ENCODE results near the gene EFR3B. TPM values are rescaled to one million over a fixed set of nuclear protein-coding genes. Genes with fewer than 3 reads are reported as not detected.

EFR3B gene
- total and polyA plus RNA-seq, 9 donors: 0.36 to 4.5 (median 1.4) TPM

DNA sequence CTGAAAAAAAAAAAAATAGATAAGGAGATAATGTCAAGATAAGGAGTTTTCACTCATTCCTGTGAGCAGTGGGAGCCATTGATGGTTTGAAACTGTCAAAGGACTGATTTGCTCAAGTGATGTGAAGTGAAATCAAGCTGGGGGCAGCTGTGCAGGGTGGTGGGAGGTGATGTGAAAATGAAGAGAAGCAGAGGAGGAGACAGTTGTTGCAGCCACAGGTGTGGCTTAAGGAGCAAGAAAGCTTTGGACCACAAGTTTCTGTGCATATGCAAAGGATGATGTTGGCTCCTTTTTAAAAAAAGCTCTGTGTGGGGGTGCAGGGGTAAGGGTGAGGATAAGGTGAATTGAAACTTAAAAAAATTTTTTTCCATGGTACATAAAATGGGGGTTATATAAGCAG, 8.3 kb downstream of the EFR3B start:
- TF ChIP-seq, protein P1, sequence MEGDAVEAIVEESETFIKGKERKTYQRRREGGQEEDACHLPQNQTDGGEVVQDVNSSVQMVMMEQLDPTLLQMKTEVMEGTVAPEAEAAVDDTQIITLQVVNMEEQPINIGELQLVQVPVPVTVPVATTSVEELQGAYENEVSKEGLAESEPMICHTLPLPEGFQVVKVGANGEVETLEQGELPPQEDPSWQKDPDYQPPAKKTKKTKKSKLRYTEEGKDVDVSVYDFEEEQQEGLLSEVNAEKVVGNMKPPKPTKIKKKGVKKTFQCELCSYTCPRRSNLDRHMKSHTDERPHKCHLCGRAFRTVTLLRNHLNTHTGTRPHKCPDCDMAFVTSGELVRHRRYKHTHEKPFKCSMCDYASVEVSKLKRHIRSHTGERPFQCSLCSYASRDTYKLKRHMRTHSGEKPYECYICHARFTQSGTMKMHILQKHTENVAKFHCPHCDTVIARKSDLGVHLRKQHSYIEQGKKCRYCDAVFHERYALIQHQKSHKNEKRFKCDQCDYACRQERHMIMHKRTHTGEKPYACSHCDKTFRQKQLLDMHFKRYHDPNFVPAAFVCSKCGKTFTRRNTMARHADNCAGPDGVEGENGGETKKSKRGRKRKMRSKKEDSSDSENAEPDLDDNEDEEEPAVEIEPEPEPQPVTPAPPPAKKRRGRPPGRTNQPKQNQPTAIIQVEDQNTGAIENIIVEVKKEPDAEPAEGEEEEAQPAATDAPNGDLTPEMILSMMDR (IDR thresholded peaks at IDR 0.05): no peak
- TF ChIP-seq POLR2A (IDR thresholded peaks at IDR 0.05) (no peak), EP300 (IDR thresholded peaks at IDR 0.05) (no peak)
- intact Hi-C loops (cut with DNase I): no loop called here

DNA sequence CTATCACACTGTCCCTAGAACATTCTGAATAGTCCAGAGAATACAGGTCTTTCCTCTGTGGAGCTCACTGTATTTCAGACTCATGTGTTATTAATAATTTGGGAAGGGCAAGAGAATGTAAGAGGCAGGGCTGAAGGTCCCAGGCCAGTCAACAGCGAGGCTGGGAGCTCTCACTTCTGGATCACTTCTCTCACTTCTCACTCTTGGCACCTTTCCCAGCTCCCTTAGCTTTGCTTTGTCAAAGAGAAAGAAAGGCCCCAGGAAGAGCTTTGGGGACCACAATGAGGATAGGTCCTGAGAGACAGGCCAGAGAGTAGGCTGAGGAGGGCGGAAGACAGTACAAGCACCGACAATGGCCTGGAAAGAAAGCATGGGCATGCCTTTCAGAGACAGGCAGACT, 11.2 kb downstream of the EFR3B start:
- intact Hi-C loops (cut with DNase I): no loop called here
- 89 to 93% (median 90%) methylated on average over 3 of the region's 3 CpGs for WGBS, 3 donors
- no peaks in the 10 kb centered on the region for H3K36me3 ChIP-seq
- no peak for TF ChIP-seq EP300 (IDR thresholded peaks at IDR 0.05)
- TF ChIP-seq, protein P1 (IDR thresholded peaks at IDR 0.05): no peak
- no peak for TF ChIP-seq POLR2A (IDR thresholded peaks at IDR 0.05)
- no peak overlapping the region for H3K4me3 ChIP-seq
- H3K9me3 ChIP-seq: no peaks in the 10 kb centered on the region
- no peak for DNase-seq
- no peak overlapping the region for H3K27ac ChIP-seq
- no peaks in the 10 kb centered on the region for H3K27me3 ChIP-seq
- H3K4me1 ChIP-seq (ENCODE audit: insufficient read depth): no peaks in the 10 kb centered on the region

More for the DNA sequence above, 8.3 kb downstream of the EFR3B start:
- H3K36me3 ChIP-seq: no peaks in the 10 kb centered on the region
- no peaks in the 10 kb centered on the region for H3K9me3 ChIP-seq
- H3K27ac ChIP-seq: no peak overlapping the region
- H3K4me3 ChIP-seq: no peak overlapping the region
- no peak for DNase-seq
- H3K4me1 ChIP-seq (ENCODE audit: insufficient read depth): no peaks in the 10 kb centered on the region
- H3K27me3 ChIP-seq: no peaks in the 10 kb centered on the region

DNA sequence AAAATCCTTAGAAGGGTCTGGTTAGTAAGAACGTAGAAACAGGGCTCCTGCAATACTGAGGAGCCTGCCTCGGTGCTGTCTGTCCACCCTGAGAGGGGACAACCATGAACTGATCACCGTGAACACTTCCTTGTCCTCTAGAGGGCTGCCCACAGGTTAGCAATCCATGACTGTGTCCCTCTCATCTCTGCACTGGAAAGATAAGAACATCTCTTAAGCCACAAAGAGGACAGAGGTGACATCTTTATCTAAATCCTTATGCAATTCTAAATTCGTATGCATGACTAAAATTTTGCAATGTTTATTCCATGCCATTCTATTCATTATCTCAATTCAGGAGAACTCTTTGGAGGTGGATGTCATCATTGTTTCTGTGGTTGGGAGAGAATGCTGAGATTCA, 12.8 kb downstream of the EFR3B start:
- no peaks in the 10 kb centered on the region for H3K27me3 ChIP-seq
- no peaks in the 10 kb centered on the region for H3K36me3 ChIP-seq
- intact Hi-C loops (cut with DNase I): no loop called here
- no peak overlapping the region for H3K4me3 ChIP-seq
- TF ChIP-seq, protein P1 (IDR thresholded peaks at IDR 0.05): no peak
- no peak for TF ChIP-seq EP300 (IDR thresholded peaks at IDR 0.05)
- no peak for TF ChIP-seq POLR2A (IDR thresholded peaks at IDR 0.05)
- H3K27ac ChIP-seq: no peak overlapping the region
- H3K9me3 ChIP-seq: no peaks in the 10 kb centered on the region
- DNase-seq: no peak
- 83 to 92% (median 86%) methylated on average over 4 of the region's 4 CpGs for WGBS, 3 donors
- H3K4me1 ChIP-seq (ENCODE audit: insufficient read depth): no peaks in the 10 kb centered on the region

DNA sequence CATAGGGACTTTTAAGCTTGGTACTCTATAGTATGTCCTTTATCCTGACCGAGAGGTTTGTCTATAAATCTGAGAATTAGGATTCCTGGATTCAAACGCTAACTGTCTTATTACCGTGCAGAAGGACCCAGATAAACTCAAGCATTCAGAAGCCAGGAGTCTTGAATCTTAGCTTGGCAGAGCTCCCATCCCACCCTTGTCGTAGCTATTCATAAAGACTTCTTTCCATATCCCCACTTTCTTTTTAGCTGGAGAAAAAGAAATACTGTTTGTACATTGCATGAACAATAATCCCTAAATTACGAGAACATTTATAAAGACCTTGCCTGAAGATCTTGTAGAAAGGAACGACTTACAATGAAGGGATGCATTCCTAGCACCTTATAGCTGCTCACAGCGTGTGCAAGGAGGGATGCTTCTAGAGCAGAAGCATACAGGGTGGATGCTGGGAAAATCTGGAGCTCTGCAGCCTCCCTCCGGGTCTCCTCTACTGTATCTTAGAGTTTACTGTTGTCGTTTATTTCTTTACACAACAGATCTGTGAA, 13.6 kb downstream of the EFR3B start:
- H3K27me3 ChIP-seq: no peaks in the 10 kb centered on the region
- no peak overlapping the region for H3K27ac ChIP-seq
- no peaks in the 10 kb centered on the region for H3K9me3 ChIP-seq
- no peak overlapping the region for H3K4me3 ChIP-seq
- DNase-seq: no peak
- no peaks in the 10 kb centered on the region for H3K4me1 ChIP-seq (ENCODE audit: insufficient read depth)
- TF ChIP-seq POLR2A (IDR thresholded peaks at IDR 0.05) (no peak), EP300 (IDR thresholded peaks at IDR 0.05) (no peak)
- TF ChIP-seq, protein P1 (IDR thresholded peaks at IDR 0.05): no peak
- H3K36me3 ChIP-seq: no peaks in the 10 kb centered on the region
- 76 to 83% (median 79%) methylated on average over 9 of the region's 9 CpGs for WGBS, 3 donors
- intact Hi-C loops (cut with DNase I): no loop called here

Measured in ovary (tissue), 9 donors.